Peyer's patch (tissue), 4 donors: ENCODE data around the gene ZBTB38. TPM values are rescaled to one million over a fixed set of nuclear protein-coding genes. Genes with fewer than 3 reads are reported as not detected.
A peak's percentile ranks its signal among the peaks of the same experiment; 100 is the strongest.

ENCODE experiments used
- DNase-seq, 3 donors: peaks; one replicate each; pipeline ENCODE4 v3.0.0-alpha.2; 2017 to 2019
- H3K27ac ChIP-seq, 4 donors: fragments of 200-600 bp; sonication (generic); one replicate each; pipeline ENCODE4 v1.5.1; 2016 to 2019
- H3K27me3 ChIP-seq, 2 donors: fragments of 200-600 bp; sonication (generic); one replicate each; pipeline ENCODE4 v1.5.1; 2019
- H3K36me3 ChIP-seq, 3 donors: fragments of 200-600 bp; sonication (generic); one replicate each; pipeline ENCODE4 v1.5.1; 2016 to 2019
- H3K4me1 ChIP-seq, 4 donors: fragments of 200-600 bp; sonication (generic); one replicate each; pipeline ENCODE4 v1.5.1; 2016 to 2019
- H3K4me3 ChIP-seq, 4 donors: fragments of 200-600 bp; sonication (generic); 1 replicate in 3 of 4; 2 replicates in 1 of 4; pipeline ENCODE4 v1.5.1; 2016 to 2019; ENCODE audit warnings: mild to moderate bottlenecking in 1 of 4
- H3K9me3 ChIP-seq, 4 donors: fragments of 200-600 bp; sonication (generic); one replicate each; pipeline ENCODE4 v1.5.1; 2016 to 2019; ENCODE audit warnings: mild to moderate bottlenecking in 1 of 4
- POLR2A ChIP-seq, 2 donors: fragments of 450-650 bp; IDR thresholded peaks; one replicate each; pipeline ENCODE4 v1.5.1; 2017; ENCODE audit warnings: antibody characterized with exemption in 2 of 2, mild to moderate bottlenecking in 2 of 2, moderate library complexity in 2 of 2
- total RNA-seq, 4 donors: library from RNA; depleted of rRNA; stranded (reverse); fragments of >200 nt; gene quantifications; one replicate each; pipeline ENCODE4 v1.1.0, GENCODE V29; 2016
- TF ChIP-seq, protein P1 (sequence below), 6 experiments: fragments of 450-650 bp in 4 of 6; fragments of 200-600 bp in 2 of 6; sonication (generic) in 1 of 6; IDR thresholded peaks; one replicate each; pipeline ENCODE4 v1.5.1; 2017 to 2019; ENCODE audit warnings: antibody characterized with exemption in 6 of 6, mild to moderate bottlenecking in 3 of 6, moderate library complexity in 1 of 6

Gene ZBTB38
- total RNA-seq, 4 donors from 2014 or later, result 168 to 254 (median 184) TPM

GRCh38 chr3:141414800-141415462 lies 46.6 kb downstream of the ZBTB38 start:
- DNase-seq, result no peak
- Histone ChIP-seq H3K27ac (peak overlapping the region; percentile 82 to 85 (median 82)), H3K36me3 (peaks cover 0 to 54% (median 3%) of the 10 kb centered on the region in 3 donors), H3K9me3 (no peaks in the 10 kb centered on the region), H3K27me3 (no peaks in the 10 kb centered on the region), H3K4me3 (no peak overlapping the region), H3K4me1 (peaks cover 0 to 33% (median 11%) of the 10 kb centered on the region in 4 donors)
- TF ChIP-seq, protein P1, sequence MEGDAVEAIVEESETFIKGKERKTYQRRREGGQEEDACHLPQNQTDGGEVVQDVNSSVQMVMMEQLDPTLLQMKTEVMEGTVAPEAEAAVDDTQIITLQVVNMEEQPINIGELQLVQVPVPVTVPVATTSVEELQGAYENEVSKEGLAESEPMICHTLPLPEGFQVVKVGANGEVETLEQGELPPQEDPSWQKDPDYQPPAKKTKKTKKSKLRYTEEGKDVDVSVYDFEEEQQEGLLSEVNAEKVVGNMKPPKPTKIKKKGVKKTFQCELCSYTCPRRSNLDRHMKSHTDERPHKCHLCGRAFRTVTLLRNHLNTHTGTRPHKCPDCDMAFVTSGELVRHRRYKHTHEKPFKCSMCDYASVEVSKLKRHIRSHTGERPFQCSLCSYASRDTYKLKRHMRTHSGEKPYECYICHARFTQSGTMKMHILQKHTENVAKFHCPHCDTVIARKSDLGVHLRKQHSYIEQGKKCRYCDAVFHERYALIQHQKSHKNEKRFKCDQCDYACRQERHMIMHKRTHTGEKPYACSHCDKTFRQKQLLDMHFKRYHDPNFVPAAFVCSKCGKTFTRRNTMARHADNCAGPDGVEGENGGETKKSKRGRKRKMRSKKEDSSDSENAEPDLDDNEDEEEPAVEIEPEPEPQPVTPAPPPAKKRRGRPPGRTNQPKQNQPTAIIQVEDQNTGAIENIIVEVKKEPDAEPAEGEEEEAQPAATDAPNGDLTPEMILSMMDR (IDR thresholded peaks at IDR 0.05), result no peak
- no peak for TF ChIP-seq POLR2A (IDR thresholded peaks at IDR 0.05)

- Histone ChIP-seq H3K27me3 (no peaks in the 10 kb centered on the region), H3K4me3 (no peak overlapping the region), H3K36me3 (peaks cover 0 to 54% (median 3%) of the 10 kb centered on the region in 3 donors), H3K27ac (no peak overlapping the region), H3K9me3 (no peaks in the 10 kb centered on the region), H3K4me1 (peaks cover 0 to 22% (median 7%) of the 10 kb centered on the region in 4 donors)
- no peak for DNase-seq
- TF ChIP-seq POLR2A (IDR thresholded peaks at IDR 0.05), result no peak
- TF ChIP-seq, protein P1 (IDR thresholded peaks at IDR 0.05), result no peak
Observed at GRCh38 chr3:141415953-141416352, 47.6 kb downstream of the ZBTB38 start.

Other genes starting within 250 kb of the ZBTB38 start
- 10 to 100 TPM in 3 of 4 donors, 1 to 10 TPM in 1; 8.6 to 34.0 (median 19.8) TPM for gene PXYLP1, start 136.7 kb upstream of the ZBTB38 start, total RNA-seq
- gene RASA2, start 118.5 kb downstream of the ZBTB38 start, total RNA-seq, result 10 to 100 TPM; 22.3 to 43.7 (median 33.6) TPM